SK-N-SH (cell line): ENCODE results near the gene USP32. TPM values are rescaled to one million over a fixed set of nuclear protein-coding genes. Genes with fewer than 3 reads are reported as not detected.

ENCODE experiments used
- CTCF ChIA-PET: fragments of 300-600, 350-600 bp; formaldehyde crosslinking; extraction: SDS; loops from one replicate; lab custom pipeline; 2021; lab: Yijun Ruan, JAX
- POLR2A ChIA-PET: fragments of 350-600 bp; sonication (Branson Sonifier 250); formaldehyde crosslinking; extraction: SDS; loops from one replicate; lab custom pipeline; 2020; ENCODE audit warnings: antibody characterized with exemption, inconsistent platforms; lab: Yijun Ruan, JAX
- DNase-seq: peaks from one replicate; pipeline ENCODE4 v3.0.0; 2012
- H2AFZ ChIP-seq: fragments of 200-600 bp; sonication (generic); 2 replicates; pipeline ENCODE4 v1.8.1; 2016; ENCODE audit warnings: antibody characterized with exemption, mild to moderate bottlenecking, low read depth
- H3F3A ChIP-seq: fragments of 200-600 bp; sonication (generic); replicated peaks from 2 replicates; pipeline ENCODE3; 2016; ENCODE audit warnings: antibody characterized with exemption, mild to moderate bottlenecking; ENCODE audit not compliant: insufficient read depth
- H3K27ac ChIP-seq, 2 experiments: fragments of 200-500 bp in 1 of 2; fragments of 200-600 bp in 1 of 2; sonication (Bioruptor generic) in 1 of 2; sonication (generic), shearing (Covaris generic) in 1 of 2; 2 replicates each; pipeline versions ENCODE4 v1.5.1 to v1.6.1; 2014 to 2016; ENCODE audit warnings: low read depth in 2 of 2, inconsistent platforms in 1 of 2, low read length in 1 of 2, mild to moderate bottlenecking in 1 of 2, mixed read lengths in 1 of 2
- H3K27me3 ChIP-seq: fragments of 200-600 bp; sonication (generic), shearing (Covaris generic); 2 replicates; pipeline ENCODE4 v1.6.1; 2016; ENCODE audit warnings: mixed run types; ENCODE audit not compliant: insufficient read depth
- H3K36me3 ChIP-seq, 2 experiments: fragments of 200-500 bp in 1 of 2; fragments of 200-600 bp in 1 of 2; sonication (Bioruptor generic) in 1 of 2; sonication (generic) in 1 of 2; replicated peaks in 1 of 2; 2 replicates each; pipeline versions ENCODE3 to v1.5.1; 2014 to 2016; ENCODE audit warnings: low read length in 1 of 2, mild to moderate bottlenecking in 1 of 2; ENCODE audit not compliant: insufficient read depth in 2 of 2, control insufficient read depth in 1 of 2
- H3K4me1 ChIP-seq, 2 experiments: fragments of 200-500 bp in 1 of 2; fragments of 200-600 bp in 1 of 2; sonication (Bioruptor generic) in 1 of 2; sonication (generic), shearing (Covaris generic) in 1 of 2; 2 replicates each; pipeline versions ENCODE4 v1.5.1 to v1.6.1; 2014 to 2016; ENCODE audit warnings: low read depth in 1 of 2, low read length in 1 of 2, mixed run types in 1 of 2; ENCODE audit not compliant: insufficient read depth in 2 of 2, control insufficient read depth in 1 of 2
- H3K4me2 ChIP-seq: fragments of 200-600 bp; sonication (generic), shearing (Covaris generic); 2 replicates; pipeline ENCODE4 v1.6.1; 2017; ENCODE audit warnings: mixed run types
- H3K4me3 ChIP-seq, 2 experiments: fragments of 200-500 bp in 1 of 2; fragments of 200-600 bp in 1 of 2; sonication (Bioruptor generic) in 1 of 2; sonication (generic), shearing (Covaris generic) in 1 of 2; 2 replicates each; pipeline versions ENCODE4 v1.5.1 to v1.8.1; 2014 to 2016; ENCODE audit warnings: low read depth in 2 of 2, inconsistent platforms in 1 of 2, low read length in 1 of 2, mild to moderate bottlenecking in 1 of 2, mixed read lengths in 1 of 2, moderate library complexity in 1 of 2
- H3K79me2 ChIP-seq: fragments of 200-600 bp; sonication (generic); 2 replicates; pipeline ENCODE4 v1.8.1; 2017; ENCODE audit warnings: mild to moderate bottlenecking; ENCODE audit not compliant: insufficient read depth
- H3K9ac ChIP-seq: fragments of 200-600 bp; sonication (generic); 2 replicates; pipeline ENCODE4 v1.6.1; 2017; ENCODE audit warnings: mixed run types
- H3K9me2 ChIP-seq: fragments of 200-600 bp; sonication (generic); 2 replicates; pipeline ENCODE4 v1.6.1; 2017; ENCODE audit warnings: mixed run types
- H3K9me3 ChIP-seq: fragments of 200-600 bp; sonication (generic); 2 replicates; pipeline ENCODE4 v1.6.1; 2017; ENCODE audit warnings: mixed run types, mild to moderate bottlenecking, moderate library complexity
- H4K20me1 ChIP-seq: fragments of 200-600 bp; sonication (generic); 2 replicates; pipeline ENCODE4 v1.6.1; 2017; ENCODE audit warnings: mild to moderate bottlenecking, mixed run types; ENCODE audit not compliant: insufficient read depth
- CHD2 ChIP-seq: fragments of 150-350 bp; IDR thresholded peaks from 2 replicates; pipeline ENCODE4 v1.6.1; 2018; ENCODE audit warnings: low read length; ENCODE audit not compliant: partially characterized antibody
- ELF1 ChIP-seq: IDR thresholded peaks from 2 replicates; pipeline ENCODE4 v1.4.0; 2012
- EP300 ChIP-seq, 2 experiments: IDR thresholded peaks; 2 replicates each; pipeline versions ENCODE4 v1.4.0 to v1.6.1; 2012; ENCODE audit warnings: borderline replicate concordance in 1 of 2, low read depth in 1 of 2, low read length in 1 of 2
- FOSL2 ChIP-seq: IDR thresholded peaks from 2 replicates; pipeline ENCODE4 v1.4.0; 2012; ENCODE audit warnings: low read depth, mild to moderate bottlenecking, moderate library complexity, borderline replicate concordance
- FOXJ3 ChIP-seq: sonication (generic); formaldehyde crosslinking; IDR thresholded peaks from 2 replicates; pipeline ENCODE4 v1.5.1; 2020; ENCODE audit warnings: mild to moderate bottlenecking, missing genetic modification reagents
- MEF2A ChIP-seq: IDR thresholded peaks from 2 replicates; pipeline ENCODE4 v1.4.0; 2012; ENCODE audit warnings: low read depth, borderline replicate concordance
- MXI1 ChIP-seq: IDR thresholded peaks from 2 replicates; pipeline ENCODE4 v1.6.1; 2012; ENCODE audit warnings: mild to moderate bottlenecking, low read depth, low read length, improper control_type of control experiment
- NRF1 ChIP-seq: IDR thresholded peaks from 2 replicates; pipeline ENCODE4 v1.6.1; 2012; ENCODE audit warnings: low read depth, mild to moderate bottlenecking, low read length
- PBX3 ChIP-seq: IDR thresholded peaks from 2 replicates; pipeline ENCODE4; 2012
- RCOR1 ChIP-seq: fragments of 150-350 bp; IDR thresholded peaks from 2 replicates; pipeline ENCODE4 v1.6.1; 2017; ENCODE audit warnings: antibody characterized with exemption, low read length
- REST ChIP-seq: IDR thresholded peaks from 2 replicates; pipeline ENCODE4 v1.6.1; 2012; ENCODE audit warnings: mild to moderate bottlenecking, low read depth, low read length, moderate library complexity
- SMC3 ChIP-seq: IDR thresholded peaks from 2 replicates; pipeline ENCODE4 v1.6.1; 2012; ENCODE audit warnings: low read depth, low read length, improper control_type of control experiment
- TAF1 ChIP-seq: IDR thresholded peaks from 2 replicates; pipeline ENCODE4 v1.6.1; 2012; ENCODE audit warnings: low read depth, mild to moderate bottlenecking, low read length, moderate library complexity, borderline replicate concordance
- TCF12 ChIP-seq: IDR thresholded peaks from 2 replicates; pipeline ENCODE4 v1.4.0; 2012
- USF1 ChIP-seq: IDR thresholded peaks from 2 replicates; pipeline ENCODE4 v1.4.0; 2012; ENCODE audit warnings: low read depth, borderline replicate concordance
- YY1 ChIP-seq: IDR thresholded peaks from 2 replicates; pipeline ENCODE4 v1.4.0; 2012; ENCODE audit warnings: low read depth, mild to moderate bottlenecking
- WGBS: methylation state at CpG from one replicate; pipeline ENCODE4 v1.1.6; 2017; ENCODE audit warnings: low lambda C conversion rate; 5-methylcytosine and 5-hydroxymethylcytosine counted together
- polyA plus RNA-seq, 3 experiments: library from polyadenylated mRNA; depleted of rRNA; stranded (reverse); fragments of >200 nt; gene quantifications; 2 replicates each; pipeline ENCODE4 v1.2.3, GENCODE V29; 2012
- TF ChIP-seq, protein P1 (sequence below): IDR thresholded peaks from 2 replicates; pipeline ENCODE4 v1.4.0; 2012; ENCODE audit warnings: low read depth, borderline replicate concordance

USP32 gene
- polyA plus RNA-seq, 1 of the 3 experiments (the other 2 are of a cell fraction), result 25.6 TPM

DNA sequence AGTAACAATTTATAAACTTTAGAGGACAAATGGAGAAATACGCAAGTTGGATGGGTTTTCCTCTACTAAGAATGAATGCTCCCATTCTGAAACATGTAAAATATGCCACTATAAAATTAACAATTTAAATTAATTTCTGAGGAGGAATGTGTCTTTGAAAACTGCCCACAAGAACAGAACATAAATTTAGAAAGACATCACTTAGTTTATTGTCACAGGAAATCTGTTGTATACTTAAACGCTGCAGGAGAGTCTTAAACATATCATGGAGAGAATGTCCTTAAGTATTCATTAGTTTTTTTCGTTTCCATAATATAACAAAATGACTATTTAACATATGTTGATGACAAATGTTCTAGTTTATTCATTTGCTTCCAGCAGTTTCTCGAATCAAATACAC is 29.6 kb downstream of the USP32 start:
- Histone ChIP-seq H4K20me1 (peaks cover 56% of the 10 kb centered on the region), H3K4me1 (no peaks in the 10 kb centered on the region; a peak in 1 of 4 replicates), H3K9me2 (no peaks in the 10 kb centered on the region), H3K4me3 (no peak overlapping the region), H3K27ac (no peak overlapping the region), H3K36me3 (peaks cover 0 to 6% of the 10 kb centered on the region in 2 experiments), H2AFZ (no peak overlapping the region), H3K79me2 (peaks cover 94% of the 10 kb centered on the region), H3K9me3 (no peaks in the 10 kb centered on the region), H3K4me2 (no peak overlapping the region), H3K9ac (no peak overlapping the region), H3F3A (peaks cover 10% of the 10 kb centered on the region), H3K27me3 (no peaks in the 10 kb centered on the region)
- DNase-seq, result no peak
- TF ChIP-seq EP300 (IDR thresholded peaks at IDR 0.05; ENCODE audit: borderline replicate concordance in 1 of 2, low read depth in 1 of 2, low read length in 1 of 2) (no peak), SMC3 (no peak), FOXJ3 (CRISPR knock-in tag) (no peak), ELF1 (no peak), TCF12 (no peak), MXI1 (no peak), PBX3 (no peak), CHD2 (no peak), FOSL2 (no peak), RCOR1 (no peak), TAF1 (no peak), MEF2A (no peak), YY1 (no peak)
- TF ChIP-seq, protein P1, sequence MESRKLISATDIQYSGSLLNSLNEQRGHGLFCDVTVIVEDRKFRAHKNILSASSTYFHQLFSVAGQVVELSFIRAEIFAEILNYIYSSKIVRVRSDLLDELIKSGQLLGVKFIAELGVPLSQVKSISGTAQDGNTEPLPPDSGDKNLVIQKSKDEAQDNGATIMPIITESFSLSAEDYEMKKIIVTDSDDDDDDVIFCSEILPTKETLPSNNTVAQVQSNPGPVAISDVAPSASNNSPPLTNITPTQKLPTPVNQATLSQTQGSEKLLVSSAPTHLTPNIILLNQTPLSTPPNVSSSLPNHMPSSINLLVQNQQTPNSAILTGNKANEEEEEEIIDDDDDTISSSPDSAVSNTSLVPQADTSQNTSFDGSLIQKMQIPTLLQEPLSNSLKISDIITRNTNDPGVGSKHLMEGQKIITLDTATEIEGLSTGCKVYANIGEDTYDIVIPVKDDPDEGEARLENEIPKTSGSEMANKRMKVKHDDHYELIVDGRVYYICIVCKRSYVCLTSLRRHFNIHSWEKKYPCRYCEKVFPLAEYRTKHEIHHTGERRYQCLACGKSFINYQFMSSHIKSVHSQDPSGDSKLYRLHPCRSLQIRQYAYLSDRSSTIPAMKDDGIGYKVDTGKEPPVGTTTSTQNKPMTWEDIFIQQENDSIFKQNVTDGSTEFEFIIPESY, result no peak
- ChIA-PET CTCF (no interaction called here), POLR2A (no interaction called here)
- 90% methylated on average over 4 of the region's 4 CpGs for WGBS

GRCh38 chr17:60361889-60362288 is 30.0 kb downstream of the USP32 start:
- Histone ChIP-seq H3K36me3 (peaks cover 0 to 6% of the 10 kb centered on the region in 2 experiments), H3K4me2 (no peak overlapping the region), H3K9ac (no peak overlapping the region)
- TF ChIP-seq PBX3 (no peak), REST (no peak), EP300 (IDR thresholded peaks at IDR 0.05; ENCODE audit: borderline replicate concordance in 1 of 2, low read depth in 1 of 2, low read length in 1 of 2) (no peak), NRF1 (no peak), USF1 (no peak)
- TF ChIP-seq, all 33 proteins: peak for 0
- H2AFZ ChIP-seq, result no peak overlapping the region
- H3K27me3 ChIP-seq, result no peaks in the 10 kb centered on the region
- no peak overlapping the region for H3K27ac ChIP-seq
- H3K4me1 ChIP-seq, result no peaks in the 10 kb centered on the region; a peak in 1 of 4 replicates
- DNase-seq, result no peak
- no peaks in the 10 kb centered on the region for H3K9me2 ChIP-seq
- H4K20me1 ChIP-seq, result peaks cover 54% of the 10 kb centered on the region
- CTCF ChIA-PET, result interaction anchor here (0.6 to 0.7 kb wide), 2 partner anchors 11 to 14 kb away, joined by 3 read pairs; no protein-coding TSS in a partner anchor
- 92% methylated on average over 2 of the region's 2 CpGs for WGBS
- no peak overlapping the region for H3K4me3 ChIP-seq
- peaks cover 10% of the 10 kb centered on the region for H3F3A ChIP-seq
- H3K9me3 ChIP-seq, result no peaks in the 10 kb centered on the region
- POLR2A ChIA-PET, result no interaction called here
- H3K79me2 ChIP-seq, result peaks cover 93% of the 10 kb centered on the region
